Hippocampal formation (tissue), 2 donors: ENCODE results near the gene STPG2.
A peak's percentile ranks its signal among the peaks of the same experiment; 100 is the strongest.

Source experiments
- DNase-seq, 2 donors: peaks; one replicate each; lab custom pipeline; 2025; lab: John Stamatoyannopoulos, UW

Gene STPG2

GRCh38 chr4:98143001-98143899 lies at the start of gene STPG2:
Gene STPG2 (minus strand): TSS chr4:98143476.
- DNase-seq = peak; percentile 91 to 94

- DNase-seq = no peak
Observed at GRCh38 chr4:98185279-98185678, 42.0 kb upstream of the STPG2 start.

GRCh38 chr4:98181809-98182208 lies 38.5 kb upstream of the STPG2 start:
- no peak for DNase-seq

GRCh38 chr4:98179951-98180350 lies 36.7 kb upstream of the STPG2 start:
- no peak for DNase-seq

GRCh38 chr4:98176531-98176930 lies 33.3 kb upstream of the STPG2 start:
- DNase-seq = no peak

GRCh38 chr4:98170035-98170434 lies 26.8 kb upstream of the STPG2 start:
- no peak for DNase-seq

GRCh38 chr4:98166731-98167041 lies 23.4 kb upstream of the STPG2 start:
- no peak for DNase-seq

GRCh38 chr4:98166025-98166730 lies 22.9 kb upstream of the STPG2 start:
- DNase-seq = no peak

GRCh38 chr4:98162696-98163095 lies 19.4 kb upstream of the STPG2 start:
- no peak for DNase-seq

GRCh38 chr4:98151145-98151924 lies 8.1 kb upstream of the STPG2 start:
- DNase-seq = no peak

- peak in 1 of 2 donors; percentile 24 for DNase-seq
Observed at GRCh38 chr4:98150092-98150761, 7.0 kb upstream of the STPG2 start.

GRCh38 chr4:98148856-98149255 lies 5.6 kb upstream of the STPG2 start:
- no peak for DNase-seq

- DNase-seq = no peak
Observed at GRCh38 chr4:98126141-98126540, 17.1 kb downstream of the STPG2 start.

- DNase-seq = no peak
Observed at GRCh38 chr4:98125585-98125984, 17.7 kb downstream of the STPG2 start.

- no peak for DNase-seq
Observed at GRCh38 chr4:98117363-98117762, 25.9 kb downstream of the STPG2 start.

- DNase-seq = peak; percentile 30 to 37
Observed at GRCh38 chr4:98113012-98113411, 30.3 kb downstream of the STPG2 start.

- no peak for DNase-seq
Observed at GRCh38 chr4:98110929-98111328, 32.3 kb downstream of the STPG2 start.

GRCh38 chr4:98110214-98110613 lies 33.1 kb downstream of the STPG2 start:
- no peak for DNase-seq

- no peak for DNase-seq
Observed at GRCh38 chr4:98102660-98103059, 40.6 kb downstream of the STPG2 start.

- no peak for DNase-seq
Observed at GRCh38 chr4:98101988-98102387, 41.3 kb downstream of the STPG2 start.

- DNase-seq = no peak
Observed at GRCh38 chr4:98098764-98099163, 44.5 kb downstream of the STPG2 start.

GRCh38 chr4:98094118-98094517 lies 49.2 kb downstream of the STPG2 start:
- DNase-seq = no peak
